A673 (cell line): ENCODE measurements around the gene AKAP5. TPM values are rescaled to one million over a fixed set of nuclear protein-coding genes. Genes with fewer than 3 reads are reported as not detected.

Experiments used
- BruUV-seq: library from RNA; stranded (reverse); fragments of 400-500 nt; replicated peaks from 2 replicates; lab custom pipeline; 2021; lab: Mats Ljungman, UMichigan
- CTCF ChIA-PET: fragments of 300-600 bp; sonication (Branson Sonifier 250); formaldehyde crosslinking; loops from one replicate; lab custom pipeline; 2022; ENCODE audit warnings: antibody characterized with exemption; lab: Charles Lee
- POLR2A ChIA-PET: fragments of 300-600 bp; sonication (Branson Sonifier 250); formaldehyde crosslinking; loops from one replicate; lab custom pipeline; 2022; ENCODE audit warnings: antibody characterized with exemption; ENCODE audit not compliant: low non-redundant PET; lab: Charles Lee
- DNase-seq: peaks from one replicate; pipeline ENCODE4 v3.0.0-alpha.2; 2015; ENCODE audit warnings: low spot score
- H3K27ac ChIP-seq: fragments of 200-600 bp; sonication (generic); 2 replicates; pipeline ENCODE4 v1.5.1; 2016; ENCODE audit warnings: mixed run types, low read depth, mild to moderate bottlenecking, mixed read lengths, antibody characterized with exemption, low read length; ENCODE audit not compliant: poor library complexity, severe bottlenecking
- H3K27me3 ChIP-seq: fragments of 200-600 bp; sonication (generic); replicated peaks from 2 replicates; pipeline ENCODE4 v1.6.1; 2017; ENCODE audit warnings: mixed run types, low read depth, mild to moderate bottlenecking, mixed read lengths, antibody characterized with exemption, low read length; ENCODE audit not compliant: insufficient read depth, poor library complexity
- H3K36me3 ChIP-seq: fragments of 200-600 bp; sonication (generic); 2 replicates; pipeline ENCODE4 v1.6.1; 2016; ENCODE audit warnings: mixed run types, mild to moderate bottlenecking, mixed read lengths, antibody characterized with exemption, low read length; ENCODE audit not compliant: insufficient read depth, poor library complexity, severe bottlenecking
- H3K4me1 ChIP-seq: fragments of 200-600 bp; sonication (generic); 2 replicates; pipeline ENCODE4 v1.6.1; 2017; ENCODE audit warnings: mixed run types, mild to moderate bottlenecking, mixed read lengths, antibody characterized with exemption, low read length; ENCODE audit not compliant: insufficient read depth, poor library complexity, severe bottlenecking
- H3K4me3 ChIP-seq: fragments of 200-600 bp; sonication (generic); 2 replicates; pipeline ENCODE4 v1.5.1; 2016; ENCODE audit warnings: low read depth, mixed run types, mild to moderate bottlenecking, mixed read lengths, low read length; ENCODE audit not compliant: poor library complexity, severe bottlenecking
- H3K9me3 ChIP-seq: fragments of 200-600 bp; sonication (generic); 2 replicates; pipeline ENCODE4 v1.6.1; 2016; ENCODE audit warnings: mixed run types, low read depth, mild to moderate bottlenecking, mixed read lengths, antibody characterized with exemption, low read length; ENCODE audit not compliant: poor library complexity, severe bottlenecking
- EZH2 ChIP-seq: fragments of 200-600 bp; sonication (generic); IDR thresholded peaks from 2 replicates; pipeline ENCODE4 v1.6.1; 2017; ENCODE audit warnings: borderline replicate concordance, low read depth, mild to moderate bottlenecking, mixed read lengths, antibody characterized with exemption, low read length; ENCODE audit not compliant: poor library complexity, severe bottlenecking
- intact Hi-C: fragments of 100-400 bp; cut with micrococcal nuclease; formaldehyde crosslinking; loops from one replicate; pipeline ENCODE4 v1.10.0; 2022; ENCODE audit not compliant: unreplicated experiment
- total RNA-seq: library from RNA; stranded (reverse); gene quantifications from 2 replicates; pipeline ENCODE4 v1.2.3, GENCODE V29; 2021
- TF ChIP-seq, protein P1 (sequence below): fragments of 300-800, 200-600 bp; sonication (generic); conservative IDR thresholded peaks from 2 replicates; pipeline ENCODE4 v1.5.1; 2017; ENCODE audit warnings: low read depth, mild to moderate bottlenecking, antibody characterized with exemption, low read length, moderate library complexity, mixed read lengths

Gene AKAP5
- total RNA-seq, 1 experiment from 2014 or later, result 2.6 TPM

DNA sequence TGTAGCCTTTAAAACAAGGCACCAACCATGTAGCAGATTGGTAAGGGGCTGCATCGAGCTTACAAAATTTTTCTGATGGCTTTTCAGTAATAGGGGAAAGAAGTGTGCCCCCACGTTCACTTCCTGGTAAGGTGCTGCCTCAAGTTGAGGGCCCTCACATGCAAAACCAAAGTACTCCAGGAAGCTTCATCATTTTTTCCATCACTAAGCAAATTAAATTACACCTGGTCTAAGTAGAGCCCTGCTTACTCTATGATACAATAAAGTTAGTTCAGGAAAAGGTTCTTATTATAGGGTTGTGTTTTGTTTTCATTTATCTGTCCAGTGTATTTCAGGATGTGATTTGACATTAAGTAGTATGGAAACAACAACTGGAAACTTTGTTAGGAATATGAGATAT lies 15.0 kb upstream of the AKAP5 start:
- no peaks in the 10 kb centered on the region for H3K27me3 ChIP-seq
- POLR2A ChIA-PET, result no interaction called here
- intact Hi-C loops, result no loop called here
- no peak for DNase-seq
- H3K36me3 ChIP-seq, result peaks cover 67% of the 10 kb centered on the region
- H3K9me3 ChIP-seq, result no peaks in the 10 kb centered on the region
- CTCF ChIA-PET, result no interaction called here
- no peak overlapping the region for H3K4me3 ChIP-seq
- no TSS peak for BruUV-seq
- no peak overlapping the region for H3K27ac ChIP-seq
- TF ChIP-seq EZH2, result no peak
- TF ChIP-seq, protein P1, sequence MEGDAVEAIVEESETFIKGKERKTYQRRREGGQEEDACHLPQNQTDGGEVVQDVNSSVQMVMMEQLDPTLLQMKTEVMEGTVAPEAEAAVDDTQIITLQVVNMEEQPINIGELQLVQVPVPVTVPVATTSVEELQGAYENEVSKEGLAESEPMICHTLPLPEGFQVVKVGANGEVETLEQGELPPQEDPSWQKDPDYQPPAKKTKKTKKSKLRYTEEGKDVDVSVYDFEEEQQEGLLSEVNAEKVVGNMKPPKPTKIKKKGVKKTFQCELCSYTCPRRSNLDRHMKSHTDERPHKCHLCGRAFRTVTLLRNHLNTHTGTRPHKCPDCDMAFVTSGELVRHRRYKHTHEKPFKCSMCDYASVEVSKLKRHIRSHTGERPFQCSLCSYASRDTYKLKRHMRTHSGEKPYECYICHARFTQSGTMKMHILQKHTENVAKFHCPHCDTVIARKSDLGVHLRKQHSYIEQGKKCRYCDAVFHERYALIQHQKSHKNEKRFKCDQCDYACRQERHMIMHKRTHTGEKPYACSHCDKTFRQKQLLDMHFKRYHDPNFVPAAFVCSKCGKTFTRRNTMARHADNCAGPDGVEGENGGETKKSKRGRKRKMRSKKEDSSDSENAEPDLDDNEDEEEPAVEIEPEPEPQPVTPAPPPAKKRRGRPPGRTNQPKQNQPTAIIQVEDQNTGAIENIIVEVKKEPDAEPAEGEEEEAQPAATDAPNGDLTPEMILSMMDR, result no peak
- H3K4me1 ChIP-seq, result peaks cover 10% of the 10 kb centered on the region

DNA sequence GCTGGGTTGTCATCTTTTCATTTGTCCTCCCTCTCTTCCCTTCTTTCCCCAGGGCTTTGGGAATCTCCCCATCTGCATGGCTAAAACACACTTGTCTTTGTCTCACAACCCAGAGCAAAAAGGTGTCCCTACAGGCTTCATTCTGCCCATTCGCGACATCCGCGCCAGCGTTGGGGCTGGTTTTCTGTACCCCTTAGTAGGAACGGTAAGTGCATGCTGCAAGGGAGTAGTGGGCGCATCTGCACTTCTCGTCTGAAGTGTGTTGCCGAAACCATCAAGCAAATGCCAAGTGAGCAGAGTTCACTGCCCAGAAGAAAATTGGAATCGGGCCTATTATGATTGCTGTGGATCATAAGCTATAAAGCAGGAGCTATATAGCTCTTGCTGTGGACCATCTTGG lies 10.6 kb upstream of the AKAP5 start:
- no peak for DNase-seq
- CTCF ChIA-PET, result no interaction called here
- TF ChIP-seq, protein P1, result no peak
- TF ChIP-seq EZH2, result no peak
- Histone ChIP-seq H3K9me3 (no peaks in the 10 kb centered on the region), H3K4me1 (no peaks in the 10 kb centered on the region), H3K4me3 (no peak overlapping the region), H3K27me3 (no peaks in the 10 kb centered on the region), H3K36me3 (peaks cover 70% of the 10 kb centered on the region), H3K27ac (no peak overlapping the region)
- no TSS peak for BruUV-seq
- intact Hi-C loops, result no loop called here
- POLR2A ChIA-PET, result no interaction called here

DNA sequence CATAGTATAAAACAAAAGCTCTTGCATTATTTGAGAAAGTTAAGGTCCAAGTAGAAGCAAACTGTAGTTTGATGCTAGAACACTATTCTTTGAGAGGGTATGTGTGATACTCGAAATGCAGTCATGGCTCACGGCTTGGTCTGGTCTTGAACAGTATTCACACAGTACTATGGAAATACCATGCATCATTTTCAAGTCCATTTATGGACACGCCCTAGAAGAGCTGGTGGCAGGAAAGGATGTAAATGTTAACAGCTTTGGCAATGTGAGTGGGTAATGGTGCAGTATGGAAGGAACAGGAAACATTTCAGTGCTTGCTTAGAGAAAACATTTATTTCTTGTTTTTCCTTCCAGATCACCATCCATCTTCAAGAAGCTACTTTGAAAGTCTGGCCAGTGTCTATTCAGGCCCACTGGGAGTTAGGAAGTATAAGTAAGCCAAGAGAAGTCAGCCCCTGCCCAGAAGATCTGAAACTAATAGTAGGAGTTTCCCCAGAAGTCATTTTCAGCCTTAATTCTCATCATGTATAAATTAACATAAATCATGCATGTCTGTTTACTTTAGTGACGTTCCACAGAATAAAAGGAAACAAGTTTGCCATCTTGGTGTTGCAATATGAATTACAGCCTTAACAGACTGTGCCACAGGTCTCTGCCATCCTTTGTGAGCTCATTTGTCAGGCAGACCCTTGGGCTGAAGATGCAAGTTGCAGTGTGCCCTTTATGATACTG lies 5.7 kb upstream of the AKAP5 start:
- peaks cover 37% of the 10 kb centered on the region for H3K36me3 ChIP-seq
- H3K9me3 ChIP-seq, result no peaks in the 10 kb centered on the region
- intact Hi-C loops, result no loop called here
- DNase-seq, result no peak
- no peaks in the 10 kb centered on the region for H3K27me3 ChIP-seq
- no peaks in the 10 kb centered on the region for H3K4me1 ChIP-seq
- no peak overlapping the region for H3K27ac ChIP-seq
- no peak overlapping the region for H3K4me3 ChIP-seq
- ChIA-PET CTCF (no interaction called here), POLR2A (no interaction called here)
- no TSS peak for BruUV-seq
- TF ChIP-seq, protein P1, result no peak
- no peak for TF ChIP-seq EZH2
